GM12878 (cell line): ENCODE results near the gene GP9. TPM values are rescaled to one million over a fixed set of nuclear protein-coding genes. Genes with fewer than 3 reads are reported as not detected.

Experiments
- ATAC-seq: fragments of 200-7000 bp; cut with Tn5 transposase; 3 replicates; pipeline ENCODE4 v1.9.1; 2020; ENCODE audit warnings: mild to moderate bottlenecking, moderate library complexity
- BruUV-seq: library from RNA; stranded (reverse); fragments of 400-500 nt; replicated peaks from 2 replicates; lab custom pipeline; 2021; lab: Mats Ljungman, UMichigan
- CTCF ChIA-PET: fragments of 300-600 bp; sonication (Branson Sonifier 250); formaldehyde crosslinking; extraction: SDS; loops from one replicate; lab custom pipeline; 2021; ENCODE audit warnings: inconsistent platforms; lab: Yijun Ruan, JAX
- POLR2A ChIA-PET: fragments of 350-600 bp; formaldehyde crosslinking; extraction: SDS; loops from one replicate; lab custom pipeline; 2021; ENCODE audit warnings: inconsistent platforms; lab: Charles Lee
- RAD21 ChIA-PET: fragments of 300-600 bp; sonication (Branson Sonifier 250); formaldehyde crosslinking; loops from one replicate; lab custom pipeline; 2023; ENCODE audit warnings: antibody characterized with exemption; ENCODE audit not compliant: unreplicated experiment; lab: Charles Lee
- SMC1A ChIA-PET: fragments of 300-600 bp; sonication (Branson Sonifier 250); formaldehyde crosslinking; loops from one replicate; lab custom pipeline; 2023; ENCODE audit not compliant: unreplicated experiment, uncharacterized antibody; lab: Charles Lee
- DNase-seq: peaks from one replicate; pipeline ENCODE4 v3.0.0-alpha.2; 2011; ENCODE audit warnings: low read depth, low spot score
- FAIRE-seq: peaks from 3 replicates; lab custom pipeline; 2011; peaks lifted over from hg19 to GRCh38; lab: Jason Lieb, UNC
- H2AFZ ChIP-seq: 2 replicates; pipeline ENCODE4 v1.6.0; 2011; ENCODE audit warnings: low read depth, low read length, control low read depth; ENCODE audit not compliant: control insufficient read depth
- H3K27ac ChIP-seq: 2 replicates; pipeline ENCODE4 v1.5.1; 2011; ENCODE audit warnings: control low read depth; ENCODE audit not compliant: control insufficient read depth, insufficient read depth
- H3K27me3 ChIP-seq, 2 experiments: replicated peaks in 1 of 2; 2 replicates each; pipeline versions ENCODE4 v1.6.0 to v1.6.1; 2011; ENCODE audit warnings: low read length in 1 of 2; ENCODE audit not compliant: control insufficient read depth in 2 of 2, insufficient read depth in 2 of 2
- H3K36me3 ChIP-seq, 2 experiments: 2 replicates each; pipeline ENCODE4 v1.5.1; 2011; ENCODE audit warnings: low read length in 1 of 2; ENCODE audit not compliant: control insufficient read depth in 2 of 2, insufficient read depth in 2 of 2
- H3K4me1 ChIP-seq: 2 replicates; pipeline ENCODE4 v1.6.1; 2011; ENCODE audit warnings: mild to moderate bottlenecking, low read length, moderate library complexity, mixed read lengths; ENCODE audit not compliant: control insufficient read depth, insufficient read depth
- H3K4me2 ChIP-seq: 2 replicates; pipeline ENCODE4 v1.6.0; 2011; ENCODE audit warnings: control low read depth; ENCODE audit not compliant: control insufficient read depth, insufficient read depth
- H3K4me3 ChIP-seq: fragments of 200-600 bp; sonication (generic); 2 replicates; pipeline ENCODE4 v1.5.1; 2016
- H3K79me2 ChIP-seq: 2 replicates; pipeline ENCODE4 v1.6.0; 2011; ENCODE audit warnings: low read length; ENCODE audit not compliant: control insufficient read depth, insufficient read depth
- H3K9ac ChIP-seq: 2 replicates; pipeline ENCODE4 v1.8.0; 2011; ENCODE audit warnings: low read length, control low read depth, mixed read lengths; ENCODE audit not compliant: control insufficient read depth, insufficient read depth
- H3K9me3 ChIP-seq: replicated peaks from 3 replicates; pipeline ENCODE4 v1.5.1; 2011; ENCODE audit warnings: mild to moderate bottlenecking, low read length; ENCODE audit not compliant: control insufficient read depth, insufficient read depth
- H4K20me1 ChIP-seq: 2 replicates; pipeline ENCODE4 v1.6.0; 2011; ENCODE audit not compliant: control insufficient read depth, insufficient read depth
- IRF4 ChIP-seq: IDR thresholded peaks from 2 replicates; pipeline ENCODE4 v1.6.1; 2011; ENCODE audit warnings: low read depth, low read length
- JUND ChIP-seq: IDR thresholded peaks from 2 replicates; pipeline ENCODE4 v1.6.1; 2012; ENCODE audit warnings: low read depth, mild to moderate bottlenecking, low read length, improper control_type of control experiment, moderate library complexity
- ZNF217 ChIP-seq: fragments of 450-650 bp; IDR thresholded peaks from 2 replicates; pipeline ENCODE4 v1.6.1; 2017; ENCODE audit warnings: antibody characterized with exemption, mild to moderate bottlenecking
- ZNF384 ChIP-seq: IDR thresholded peaks from 2 replicates; pipeline ENCODE4 v1.6.1; 2012; ENCODE audit warnings: low read depth, mild to moderate bottlenecking, low read length, improper control_type of control experiment, borderline replicate concordance
- WGBS: methylation state at CpG from one replicate; pipeline ENCODE4 v1.1.6; 2016; ENCODE audit warnings: low lambda C conversion rate; ENCODE audit not compliant: insufficient replicate concordance, insufficient coverage; ENCODE audit errors: missing lambda C conversion rate; 5-methylcytosine and 5-hydroxymethylcytosine counted together
- in situ Hi-C: fragments of 300-500 bp; cut with MboI; formaldehyde crosslinking; loops from 9 replicates; pipeline ENCODE4 v1.14.3; 2018; ENCODE audit warnings: mixed read lengths
- intact Hi-C: fragments of 100-400 bp; cut with micrococcal nuclease; formaldehyde crosslinking; loops from one replicate; pipeline ENCODE4 v1.14.2; 2022; ENCODE audit not compliant: unreplicated experiment
- polyA plus RNA-seq, 11 experiments: library from polyadenylated mRNA; depleted of rRNA in 4 of 11; unstranded in 6 of 11; stranded (reverse) in 5 of 11; fragments of >200 nt; fragmentation: Nextera tagmentation in 4 of 11; fragmentation: Illumina TruSeq in 1 of 11; extraction: Ambion mirVana in 4 of 11; extraction: Trizol in 1 of 11; gene quantifications; 1 replicate in 1 of 11; 2 replicates in 10 of 11; pipeline versions ENCODE4 v1.2.1 to v1.2.3, GENCODE V29; 2011 to 2016; ENCODE audit warnings: inconsistent platforms in 2 of 11, missing spikeins in 2 of 11, low read depth in 1 of 11
- total RNA-seq, 4 experiments: library from RNA; depleted of rRNA in 3 of 4; stranded (reverse); fragments of >200 nt in 3 of 4; fragmentation: Illumina TruSeq in 1 of 4; extraction: Trizol in 1 of 4; gene quantifications; 2 replicates each; pipeline versions ENCODE4 v1.2.1 to v1.2.3, GENCODE V29; 2013 to 2021

GP9 gene
- total and polyA plus RNA-seq, 10 of the 15 experiments (the other 5 are each of a cell fraction or from before 2014, with no cell fraction given) = 0.15 TPM; not detected in 9

GRCh38 chr3:129054605-129055104 lies 5.9 kb upstream of the GP9 start:
- no peak overlapping the region for H3K27ac ChIP-seq
- TF ChIP-seq ZNF217 (no peak), JUND (no peak), ZNF384 (no peak)
- TF ChIP-seq, all 136 proteins: peak for 0
- WGBS = 92% methylated on average over 3 of the region's 3 CpGs
- H3K79me2 ChIP-seq = no peaks in the 10 kb centered on the region
- RAD21 ChIA-PET = interaction anchor here (1.5 to 7.3 kb wide), 5 partner anchors 38 to 191 kb away, joined by 11 to 88 read pairs (median 16); partner anchors contain the start of gene RAB43
- H3K4me2 ChIP-seq = no peak overlapping the region
- ATAC-seq = no peak
- no peaks in the 10 kb centered on the region; a peak in 1 of 4 replicates for H3K27me3 ChIP-seq
- no peak overlapping the region for H2AFZ ChIP-seq
- POLR2A ChIA-PET = no interaction called here
- FAIRE-seq = no peak
- H3K9me3 ChIP-seq = no peaks in the 10 kb centered on the region
- SMC1A ChIA-PET = interaction anchor here (0.9 to 7.9 kb wide), 10 partner anchors 17 to 192 kb away, joined by 3 to 118 read pairs (median 9); partner anchors contain the start of genes COPG1 and RAB43
- in situ Hi-C loops (loop anchor here (5.0 kb wide), 1 partner anchor 188 kb away; no protein-coding TSS in a partner anchor), intact Hi-C loops (no loop called here)
- no peak overlapping the region for H3K9ac ChIP-seq
- CTCF ChIA-PET = interaction anchor here (1.1 to 6.7 kb wide), 11 partner anchors 14 to 262 kb away, joined by 3 to 220 read pairs (median 20); a partner anchor contains a TSS
- H3K4me3 ChIP-seq = no peak overlapping the region
- BruUV-seq = no TSS peak
- H3K36me3 ChIP-seq = no peaks in the 10 kb centered on the region
- H3K4me1 ChIP-seq = 0 out of 2 replicates have a peak, but pooled peaks cover 3% of the 10 kb centered on the region
- H4K20me1 ChIP-seq = no peaks in the 10 kb centered on the region
- DNase-seq = no peak

DNA sequence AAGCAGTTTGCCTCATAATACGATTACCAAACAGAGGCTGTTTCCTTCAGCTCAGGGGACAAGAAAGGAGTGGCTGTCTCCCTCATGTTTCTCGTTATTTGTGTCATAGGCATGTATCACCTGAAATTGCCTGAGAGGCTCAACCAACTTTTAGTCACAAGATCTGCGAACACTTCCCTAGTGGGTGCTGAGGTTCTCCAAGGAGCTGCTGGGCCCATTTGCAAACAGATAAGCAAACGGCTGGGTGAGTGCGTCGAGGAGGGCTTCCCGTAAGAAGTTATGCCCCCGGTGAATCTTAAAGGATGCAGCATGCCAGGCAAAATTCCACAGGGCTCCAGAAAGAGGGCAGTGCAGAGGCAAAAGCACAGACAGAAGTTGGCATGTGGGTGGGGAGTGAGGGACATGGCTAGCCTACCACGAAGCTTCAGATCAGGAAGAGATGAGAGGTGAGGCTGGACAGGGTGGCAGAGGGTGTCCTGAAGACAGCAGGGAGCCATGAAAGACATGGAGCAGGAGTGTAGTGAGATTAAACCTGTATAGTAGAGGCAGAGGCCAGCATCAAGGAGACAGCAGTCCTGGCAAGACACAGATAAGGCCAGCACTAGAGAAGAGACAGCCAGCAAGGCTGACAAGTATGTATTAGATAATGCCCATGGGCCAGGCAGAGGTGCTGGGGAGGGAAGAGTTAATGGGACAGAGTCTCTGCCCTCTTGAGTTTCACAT lies 4.0 kb upstream of the GP9 start:
- Histone ChIP-seq H3K9me3 (no peaks in the 10 kb centered on the region), H2AFZ (no peak overlapping the region)
- intact Hi-C loops = no loop called here
- no peak for DNase-seq
- TF ChIP-seq IRF4 = no peak
- TF ChIP-seq, all 136 proteins: peak for 0
- Histone ChIP-seq H3K27me3 (no peaks in the 10 kb centered on the region; a peak in 1 of 4 replicates), H3K4me3 (no peak overlapping the region), H4K20me1 (no peaks in the 10 kb centered on the region), H3K4me1 (0 out of 2 replicates have a peak, but pooled peaks cover 3% of the 10 kb centered on the region), H3K9ac (no peak overlapping the region), H3K27ac (no peak overlapping the region), H3K36me3 (no peaks in the 10 kb centered on the region), H3K79me2 (no peaks in the 10 kb centered on the region), H3K4me2 (no peak overlapping the region)
- in situ Hi-C loops = loop anchor here (5.0 kb wide), 1 partner anchor 186 kb away; no protein-coding TSS in a partner anchor
- no peak for FAIRE-seq
- SMC1A ChIA-PET = no interaction called here
- no peak for ATAC-seq
- RAD21 ChIA-PET = interaction anchor here (7.3 kb wide), 1 partner anchor 189 kb away, joined by 88 read pairs; no protein-coding TSS in a partner anchor
- CTCF ChIA-PET = interaction anchor here (1.6 kb wide), 1 partner anchor 188 kb away, joined by 5 read pairs; no protein-coding TSS in a partner anchor
- POLR2A ChIA-PET = no interaction called here
- BruUV-seq = no TSS peak
- WGBS = 48% methylated on average over 9 of the region's 9 CpGs
